NCI-H2107 treated with DMSO at 0.1 percent for 48 hours (cell line): Measurements from ENCODE around the gene NACA2.
"Not testable (repeated sequence)": the region's sequence is repeated elsewhere in the genome, so short reads cannot be mapped to it uniquely, and the experiment has no call there.

Source experiments
- DNase-seq: peaks from one replicate; lab custom pipeline; 2025; ENCODE audit not compliant: unreplicated experiment; lab: John Stamatoyannopoulos, UW

NACA2 gene

GRCh38 chr17:61591018-61591417, at the start of gene NACA2:
TSS of gene NACA2 (minus strand) at chr17:61591219. CDS start at chr17:61591180, 39 bp downstream.
- no peak for DNase-seq

- no peak for DNase-seq
These were observed 48.8 kb upstream of the NACA2 start for GRCh38 chr17:61639818-61640217.

- no peak for DNase-seq
These were observed 47.1 kb upstream of the NACA2 start for GRCh38 chr17:61638087-61638486.

- DNase-seq: peak; percentile 32
These were observed 45.0 kb upstream of the NACA2 start for GRCh38 chr17:61635913-61636432.

GRCh38 chr17:61634942-61635538, 44.0 kb upstream of the NACA2 start:
- DNase-seq: no peak

- DNase-seq: no peak
These were observed 43.1 kb upstream of the NACA2 start for GRCh38 chr17:61634011-61634539.

- DNase-seq: no peak
These were observed 41.8 kb upstream of the NACA2 start for GRCh38 chr17:61632826-61633225.

GRCh38 chr17:61631800-61632199, 40.8 kb upstream of the NACA2 start:
- no peak for DNase-seq

GRCh38 chr17:61628158-61628557, 37.1 kb upstream of the NACA2 start:
- not testable (repeated sequence) for DNase-seq

GRCh38 chr17:61627658-61628057, 36.6 kb upstream of the NACA2 start:
- no peak for DNase-seq

GRCh38 chr17:61627125-61627524, 36.1 kb upstream of the NACA2 start:
- DNase-seq: no peak

- no peak for DNase-seq
These were observed 34.5 kb upstream of the NACA2 start for GRCh38 chr17:61625564-61625963.

- no peak for DNase-seq
These were observed 33.9 kb upstream of the NACA2 start for GRCh38 chr17:61624951-61625350.

- no peak for DNase-seq
These were observed 30.3 kb upstream of the NACA2 start for GRCh38 chr17:61621317-61621716.

GRCh38 chr17:61619953-61620352, 28.9 kb upstream of the NACA2 start:
- no peak for DNase-seq

GRCh38 chr17:61619493-61619892, 28.5 kb upstream of the NACA2 start:
- DNase-seq: no peak

- no peak for DNase-seq
These were observed 27.9 kb upstream of the NACA2 start for GRCh38 chr17:61618950-61619349.

- no peak for DNase-seq
These were observed 26.3 kb upstream of the NACA2 start for GRCh38 chr17:61617330-61617729.

GRCh38 chr17:61616783-61617182, 25.8 kb upstream of the NACA2 start:
- no peak for DNase-seq

- DNase-seq: no peak
These were observed 23.2 kb upstream of the NACA2 start for GRCh38 chr17:61614219-61614618.

GRCh38 chr17:61611323-61611722, 20.3 kb upstream of the NACA2 start:
- DNase-seq: no peak

GRCh38 chr17:61605692-61606091, 14.7 kb upstream of the NACA2 start:
- DNase-seq: no peak

- DNase-seq: no peak
These were observed 10.3 kb upstream of the NACA2 start for GRCh38 chr17:61601297-61601696.
